ENCODE measurements around the gene DLX6.

DLX6 gene

DNA sequence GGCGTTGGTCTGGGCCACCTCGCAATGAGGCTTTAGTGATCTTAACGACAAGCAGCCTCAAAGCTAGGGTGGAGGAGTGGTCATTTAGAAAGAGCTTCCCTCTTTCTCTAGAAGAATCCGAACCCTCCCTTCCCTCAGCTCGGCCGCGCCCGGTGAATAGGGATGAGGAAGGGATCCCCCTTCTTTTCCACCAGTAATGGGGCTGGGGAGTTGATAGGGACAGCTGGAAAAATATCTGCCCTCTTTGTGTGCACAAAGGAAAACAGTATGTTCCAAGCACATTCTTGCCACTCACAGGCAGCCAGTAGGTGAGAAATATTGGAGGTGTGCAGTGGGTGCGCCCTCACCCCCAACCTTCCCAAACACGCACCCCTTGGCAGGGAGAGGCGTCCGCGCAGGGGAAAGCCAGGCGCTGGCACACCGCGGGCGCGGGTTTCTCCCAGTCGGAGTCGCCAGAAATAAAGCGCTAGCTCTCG, 12.8 kb downstream of the DLX6 start:
- TF ChIP-seq SIN3A (IDR thresholded peaks at IDR 0.05; ENCODE audit: borderline replicate concordance, insufficient read depth, low read length), result no peak
- TF ChIP-seq, protein P1, sequence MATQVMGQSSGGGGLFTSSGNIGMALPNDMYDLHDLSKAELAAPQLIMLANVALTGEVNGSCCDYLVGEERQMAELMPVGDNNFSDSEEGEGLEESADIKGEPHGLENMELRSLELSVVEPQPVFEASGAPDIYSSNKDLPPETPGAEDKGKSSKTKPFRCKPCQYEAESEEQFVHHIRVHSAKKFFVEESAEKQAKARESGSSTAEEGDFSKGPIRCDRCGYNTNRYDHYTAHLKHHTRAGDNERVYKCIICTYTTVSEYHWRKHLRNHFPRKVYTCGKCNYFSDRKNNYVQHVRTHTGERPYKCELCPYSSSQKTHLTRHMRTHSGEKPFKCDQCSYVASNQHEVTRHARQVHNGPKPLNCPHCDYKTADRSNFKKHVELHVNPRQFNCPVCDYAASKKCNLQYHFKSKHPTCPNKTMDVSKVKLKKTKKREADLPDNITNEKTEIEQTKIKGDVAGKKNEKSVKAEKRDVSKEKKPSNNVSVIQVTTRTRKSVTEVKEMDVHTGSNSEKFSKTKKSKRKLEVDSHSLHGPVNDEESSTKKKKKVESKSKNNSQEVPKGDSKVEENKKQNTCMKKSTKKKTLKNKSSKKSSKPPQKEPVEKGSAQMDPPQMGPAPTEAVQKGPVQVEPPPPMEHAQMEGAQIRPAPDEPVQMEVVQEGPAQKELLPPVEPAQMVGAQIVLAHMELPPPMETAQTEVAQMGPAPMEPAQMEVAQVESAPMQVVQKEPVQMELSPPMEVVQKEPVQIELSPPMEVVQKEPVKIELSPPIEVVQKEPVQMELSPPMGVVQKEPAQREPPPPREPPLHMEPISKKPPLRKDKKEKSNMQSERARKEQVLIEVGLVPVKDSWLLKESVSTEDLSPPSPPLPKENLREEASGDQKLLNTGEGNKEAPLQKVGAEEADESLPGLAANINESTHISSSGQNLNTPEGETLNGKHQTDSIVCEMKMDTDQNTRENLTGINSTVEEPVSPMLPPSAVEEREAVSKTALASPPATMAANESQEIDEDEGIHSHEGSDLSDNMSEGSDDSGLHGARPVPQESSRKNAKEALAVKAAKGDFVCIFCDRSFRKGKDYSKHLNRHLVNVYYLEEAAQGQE (IDR thresholded peaks at IDR 0.05; ENCODE audit: insufficient read depth in 1 of 2, low read depth in 2 of 2, low read length in 2 of 2), result no peak
- no peak for TF ChIP-seq POLR2AphosphoS5 (IDR thresholded peaks at IDR 0.05; ENCODE audit: low read depth, low read length)
- TF ChIP-seq TAF1 (IDR thresholded peaks at IDR 0.05; ENCODE audit: borderline replicate concordance, insufficient read depth, low read length), result no peak
- no peak for TF ChIP-seq FOXP2 (optimal IDR thresholded peaks at IDR 0.05; ENCODE audit: borderline replicate concordance, extremely low read depth, extremely low read length, insufficient read depth)

DNA sequence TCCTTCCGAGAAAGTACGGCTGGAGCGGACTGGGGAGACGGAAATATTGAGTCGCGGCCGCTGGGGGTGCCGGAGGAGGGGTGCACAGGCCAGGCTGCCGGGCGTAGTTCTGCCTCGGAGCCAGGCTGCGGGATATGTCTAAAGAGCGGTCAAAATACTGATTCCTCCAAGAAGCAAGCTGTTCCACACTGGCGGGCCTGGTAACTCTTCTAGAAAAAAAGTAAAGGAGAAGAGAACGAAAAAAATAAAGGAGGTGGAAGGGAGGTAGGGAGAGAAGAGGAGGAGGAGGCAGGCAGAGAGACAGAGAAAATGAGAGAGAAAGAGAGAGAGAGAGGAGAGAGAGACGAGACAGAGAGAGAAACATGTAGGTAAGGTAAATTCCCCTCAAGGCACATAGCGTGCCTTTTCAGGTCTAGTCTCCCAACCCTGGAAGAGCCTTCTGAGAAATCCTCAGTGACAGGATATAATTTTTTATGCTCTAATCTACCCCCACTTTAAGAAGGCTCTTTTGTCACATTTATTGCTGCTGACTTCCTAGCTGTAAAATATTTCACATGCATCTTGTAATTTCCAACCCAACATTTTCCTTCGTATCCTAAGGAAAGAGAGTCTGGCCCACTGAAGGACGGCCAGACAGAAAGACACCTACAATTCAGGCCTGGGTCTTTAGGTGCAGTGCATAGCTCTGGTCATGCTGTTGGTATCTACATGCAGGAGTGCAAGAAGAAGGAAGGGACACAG, 13.6 kb downstream of the DLX6 start:
- TF ChIP-seq TAF1 (IDR thresholded peaks at IDR 0.05; ENCODE audit: borderline replicate concordance, insufficient read depth, low read length) (no peak), FOXP2 (optimal IDR thresholded peaks at IDR 0.05; ENCODE audit: borderline replicate concordance, extremely low read depth, extremely low read length, insufficient read depth) (no peak), POLR2AphosphoS5 (IDR thresholded peaks at IDR 0.05; ENCODE audit: low read depth, low read length) (no peak), SIN3A (IDR thresholded peaks at IDR 0.05; ENCODE audit: borderline replicate concordance, insufficient read depth, low read length) (no peak)
- TF ChIP-seq, protein P1 (IDR thresholded peaks at IDR 0.05; ENCODE audit: insufficient read depth in 1 of 2, low read depth in 2 of 2, low read length in 2 of 2), result no peak

DNA sequence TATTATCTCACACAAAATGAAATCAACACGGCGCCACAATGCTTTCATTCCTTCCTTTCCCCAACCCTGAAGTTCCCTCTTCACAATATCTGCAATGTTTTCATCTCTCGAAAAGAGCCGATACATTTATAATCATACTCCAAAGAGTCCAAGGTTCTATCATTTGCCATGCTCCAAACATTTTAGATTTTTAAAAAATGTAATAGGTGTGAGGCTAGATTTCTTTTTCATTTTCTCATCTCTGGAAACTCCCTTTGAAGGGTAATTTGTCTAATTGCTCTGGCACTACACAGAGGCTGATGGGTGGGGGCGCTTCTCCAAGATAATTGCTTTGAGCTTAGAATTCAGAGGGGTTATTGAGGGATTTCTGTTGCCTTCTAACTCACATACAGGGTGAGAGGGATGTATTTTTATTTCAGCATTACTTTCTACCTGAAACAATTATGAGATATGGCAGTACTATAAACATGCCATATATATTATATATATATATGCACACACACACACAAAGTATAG, 14.4 kb downstream of the DLX6 start:
- TF ChIP-seq SIN3A (IDR thresholded peaks at IDR 0.05; ENCODE audit: borderline replicate concordance, insufficient read depth, low read length) (no peak), FOXP2 (optimal IDR thresholded peaks at IDR 0.05; ENCODE audit: borderline replicate concordance, extremely low read depth, extremely low read length, insufficient read depth) (no peak), POLR2AphosphoS5 (IDR thresholded peaks at IDR 0.05; ENCODE audit: low read depth, low read length) (no peak)
- TF ChIP-seq, protein P1 (IDR thresholded peaks at IDR 0.05; ENCODE audit: insufficient read depth in 1 of 2, low read depth in 2 of 2, low read length in 2 of 2), result no peak

DNA sequence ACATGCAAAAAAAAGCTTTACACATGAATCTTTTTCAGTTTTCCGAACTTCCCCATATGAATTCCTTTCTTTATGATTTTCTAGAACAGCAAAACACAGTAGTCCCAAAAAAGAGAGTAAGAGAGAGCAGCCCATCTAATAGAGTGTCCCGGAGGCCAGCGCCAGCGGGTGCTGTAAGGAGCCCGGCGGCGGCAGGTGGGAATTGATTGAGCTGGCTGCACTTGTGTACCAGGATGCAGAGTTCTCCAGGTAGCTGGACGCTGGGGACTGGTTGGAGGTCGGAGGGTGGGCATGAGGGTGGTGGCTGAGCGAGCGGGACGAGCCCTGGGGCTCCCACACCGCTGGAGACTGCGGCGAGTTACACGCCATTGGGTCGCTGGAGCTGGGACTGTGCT, 15.2 kb downstream of the DLX6 start:
- TF ChIP-seq SIN3A (IDR thresholded peaks at IDR 0.05; ENCODE audit: borderline replicate concordance, insufficient read depth, low read length), result no peak
- TF ChIP-seq, protein P1 (IDR thresholded peaks at IDR 0.05; ENCODE audit: insufficient read depth in 1 of 2, low read depth in 2 of 2, low read length in 2 of 2), result no peak
- TF ChIP-seq FOXP2 (optimal IDR thresholded peaks at IDR 0.05; ENCODE audit: borderline replicate concordance, extremely low read depth, extremely low read length, insufficient read depth), result no peak
- TF ChIP-seq POLR2AphosphoS5 (IDR thresholded peaks at IDR 0.05; ENCODE audit: low read depth, low read length), result no peak
- TF ChIP-seq TAF1 (IDR thresholded peaks at IDR 0.05; ENCODE audit: borderline replicate concordance, insufficient read depth, low read length), result no peak
